Right ventricle myocardium inferior (tissue), 1 donor: Measurements from ENCODE around the gene METTL13. TPM values are rescaled to one million over a fixed set of nuclear protein-coding genes. Genes with fewer than 3 reads are reported as not detected.

Source experiments
- ATAC-seq: fragments of 200-7000 bp; cut with Tn5 transposase; one replicate; pipeline ENCODE4 v1.9.1; 2020; ENCODE audit warnings: mild to moderate bottlenecking, moderate library complexity
- DNase-seq: peaks from one replicate; pipeline ENCODE4 v3.0.0; 2021; ENCODE audit errors: missing footprints
- intact Hi-C: fragments of 100-400 bp; cut with DNase I; formaldehyde crosslinking; loops from one replicate; pipeline ENCODE4 v1.11.0; 2022
- total RNA-seq: library from RNA; stranded (reverse); fragmentation: NEBNext Ultra II Directional; extraction: Animal tissue kit (Norgen Biotek cat#: 25700); gene quantifications from one replicate; pipeline ENCODE4 v1.2.1, GENCODE V29; 2021
- donor health status: DM: no; HTN: yes; CAD: no; lungs with severe emphysema.

Gene METTL13
- total RNA-seq, 1 donor from 2014 or later: 18.9 TPM

- intact Hi-C loops: no loop called here
- ATAC-seq (no peak), DNase-seq (no peak)
Observed at GRCh38 chr1:171758011-171758410, 23.4 kb upstream of the METTL13 start.

GRCh38 chr1:171762143-171762563, 19.3 kb upstream of the METTL13 start:
- intact Hi-C loops: no loop called here
- DNase-seq (no peak), ATAC-seq (no peak)

DNA sequence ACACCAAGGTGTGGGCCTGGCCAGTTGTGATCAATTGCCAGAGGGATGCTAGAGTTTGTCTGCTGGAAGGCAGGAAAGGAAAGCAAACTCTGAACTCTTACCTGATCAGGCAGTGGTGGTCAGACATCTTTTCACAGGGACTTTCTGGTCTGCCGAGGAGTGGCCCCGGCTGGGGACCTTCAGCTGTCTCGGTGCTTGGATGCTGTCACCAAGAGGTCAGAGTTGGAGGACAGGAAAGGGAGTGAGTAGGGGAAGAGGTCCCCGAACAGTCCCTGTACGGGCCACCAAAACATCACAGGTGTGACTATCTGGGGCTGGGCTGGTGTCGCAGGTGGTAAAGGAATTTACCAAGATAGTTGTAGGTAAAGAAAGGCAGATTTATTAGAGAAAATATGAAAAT, 17.7 kb upstream of the METTL13 start:
- DNase-seq (no peak), ATAC-seq (no peak)
- intact Hi-C loops: no loop called here

- DNase-seq: no peak
- intact Hi-C loops: no loop called here
- ATAC-seq: no peak
Observed at GRCh38 chr1:171769171-171769570, 12.3 kb upstream of the METTL13 start.

DNA sequence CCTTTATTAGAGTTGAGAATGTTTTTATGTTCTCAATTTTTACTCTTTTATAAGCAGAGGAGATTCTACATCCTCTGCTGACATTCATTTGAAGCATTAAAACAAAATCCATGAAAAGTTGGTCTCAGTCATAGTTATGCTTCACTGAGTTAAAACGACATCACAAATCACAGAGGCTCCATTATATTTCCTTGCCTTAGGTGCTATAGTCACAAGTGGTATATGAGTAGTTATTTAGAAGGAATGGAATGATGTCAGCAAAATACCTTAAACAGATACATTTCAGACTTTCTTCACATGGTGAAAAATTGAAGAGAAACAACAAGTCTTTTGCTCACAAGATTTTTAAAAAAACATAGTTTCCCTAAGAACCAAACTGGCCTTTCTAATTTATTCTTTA, 11.7 kb upstream of the METTL13 start:
- no peak for DNase-seq
- no peak for ATAC-seq
- intact Hi-C loops: no loop called here

DNA sequence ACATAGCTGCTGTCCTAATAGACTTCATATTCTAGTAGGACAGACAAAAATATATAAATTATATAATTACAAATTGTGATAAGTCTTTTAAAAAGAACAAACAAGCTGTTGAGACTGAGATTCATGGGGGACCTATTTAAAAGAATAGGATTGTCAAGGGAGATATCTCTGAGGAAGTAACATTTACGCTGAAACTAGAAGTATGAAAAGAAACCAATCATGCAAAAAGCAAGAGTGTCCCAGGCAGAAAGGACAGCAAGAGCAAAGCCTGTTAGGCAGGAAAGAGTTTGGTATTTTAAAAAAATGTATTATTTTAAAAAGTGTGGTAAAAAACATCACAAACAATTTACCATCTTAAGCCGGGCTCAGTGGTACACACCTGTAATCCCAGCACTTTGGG, 9.1 kb upstream of the METTL13 start:
- intact Hi-C loops: no loop called here
- no peak for ATAC-seq
- DNase-seq: no peak

DNA sequence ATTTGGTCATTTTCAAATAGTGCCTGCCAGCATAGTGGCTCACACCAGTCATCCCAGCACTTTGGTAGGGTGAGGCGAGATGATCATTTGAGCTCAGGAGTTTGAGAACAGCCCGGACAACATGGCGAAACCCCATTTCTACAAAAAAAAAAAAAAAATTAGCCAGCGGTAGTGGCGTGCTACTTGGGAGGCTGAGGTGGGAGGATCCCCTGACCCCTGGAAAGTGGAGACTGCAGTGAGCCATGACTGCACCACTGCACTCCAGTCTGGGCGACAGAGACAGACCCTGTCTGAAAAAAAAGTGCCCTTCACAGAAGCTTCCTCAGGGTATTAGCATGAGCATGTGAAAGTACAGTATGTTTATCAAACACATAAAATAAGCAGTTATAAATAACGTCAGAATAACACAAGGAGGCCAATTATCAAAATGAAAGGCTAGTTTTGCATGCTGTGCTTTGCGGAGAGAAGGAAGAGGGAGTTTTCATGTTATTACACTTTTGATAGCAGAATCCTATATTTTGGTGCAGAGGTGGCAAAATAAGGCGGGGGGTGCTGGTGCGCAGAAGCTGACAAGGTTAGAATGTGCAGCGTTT, 781 bp upstream of the METTL13 start:
- ATAC-seq (no peak), DNase-seq (no peak)
- intact Hi-C loops: loop anchor here (1.0 to 5.0 kb wide), 2 partner anchors 38 to 128 kb away; partner anchors contain the start of genes MYOC and VAMP4

DNA sequence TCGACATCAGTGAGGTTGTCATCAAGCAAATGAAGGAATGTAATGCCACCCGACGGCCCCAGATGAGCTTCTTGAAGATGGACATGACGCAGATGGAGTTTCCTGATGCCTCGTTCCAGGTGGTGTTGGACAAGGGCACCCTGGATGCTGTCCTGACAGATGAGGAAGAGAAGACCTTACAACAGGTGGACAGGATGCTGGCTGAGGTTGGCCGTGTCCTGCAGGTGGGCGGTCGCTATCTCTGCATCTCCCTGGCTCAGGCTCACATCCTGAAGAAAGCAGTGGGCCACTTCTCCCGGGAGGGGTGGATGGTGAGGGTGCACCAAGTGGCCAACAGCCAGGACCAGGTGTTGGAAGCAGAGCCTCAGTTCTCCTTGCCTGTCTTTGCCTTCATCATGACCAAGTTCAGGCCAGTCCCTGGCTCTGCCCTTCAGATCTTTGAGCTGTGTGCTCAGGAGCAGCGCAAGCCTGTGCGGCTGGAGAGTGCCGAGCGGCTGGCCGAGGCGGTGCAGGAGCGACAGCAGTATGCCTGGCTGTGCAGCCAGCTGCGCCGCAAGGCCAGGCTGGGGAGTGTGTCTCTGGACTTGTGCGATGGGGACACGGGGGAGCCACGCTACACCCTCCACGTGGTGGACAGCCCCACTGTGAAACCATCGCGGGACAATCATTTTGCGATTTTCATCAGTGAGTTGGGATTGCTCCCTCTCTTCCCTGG, 2.5 kb downstream of the METTL13 start:
- DNase-seq: no peak
- no peak for ATAC-seq
- intact Hi-C loops: loop anchor here (5.0 kb wide), 1 partner anchor 132 kb away; the partner anchor contains the start of gene MYOC

DNA sequence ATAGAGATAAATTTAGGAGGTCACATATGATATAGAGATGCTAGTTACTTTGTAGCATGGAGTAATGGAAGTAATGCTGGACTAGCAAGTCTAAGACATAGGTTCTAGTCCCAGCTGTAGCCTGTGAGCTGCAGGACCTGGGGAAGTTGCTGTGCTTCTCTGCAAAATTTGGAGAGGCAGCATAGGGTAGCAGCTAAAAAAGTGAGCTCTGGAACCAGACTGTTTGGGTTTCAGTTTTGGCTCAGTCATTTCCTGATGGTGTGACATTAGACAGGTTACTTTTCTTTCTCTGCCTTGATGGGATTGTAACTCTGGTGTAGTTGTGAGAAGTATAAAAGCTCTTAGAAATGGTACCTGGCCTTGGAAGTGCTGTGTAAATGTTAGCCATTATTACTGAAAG, 3.3 kb downstream of the METTL13 start:
- ATAC-seq (no peak), DNase-seq (no peak)
- intact Hi-C loops: loop anchor here (5.0 kb wide), 1 partner anchor 132 kb away; the partner anchor contains the start of gene MYOC

DNA sequence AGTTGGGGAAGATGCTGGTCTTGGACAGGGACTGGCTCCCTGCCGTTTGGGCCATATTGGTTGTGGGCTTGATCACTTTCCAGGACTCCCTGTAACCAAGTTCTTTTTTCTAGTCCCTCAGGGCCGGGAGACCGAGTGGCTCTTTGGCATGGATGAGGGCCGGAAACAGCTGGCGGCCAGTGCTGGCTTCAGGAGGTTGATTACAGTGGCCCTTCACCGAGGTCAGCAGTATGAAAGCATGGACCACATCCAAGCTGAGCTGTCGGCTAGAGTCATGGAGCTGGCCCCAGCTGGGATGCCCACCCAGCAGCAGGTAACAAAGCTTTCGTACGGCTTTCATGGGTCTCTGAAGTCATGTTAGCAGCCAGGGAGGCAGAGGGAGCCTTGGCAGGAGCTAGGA, 4.3 kb downstream of the METTL13 start:
- ATAC-seq: no peak

DNA sequence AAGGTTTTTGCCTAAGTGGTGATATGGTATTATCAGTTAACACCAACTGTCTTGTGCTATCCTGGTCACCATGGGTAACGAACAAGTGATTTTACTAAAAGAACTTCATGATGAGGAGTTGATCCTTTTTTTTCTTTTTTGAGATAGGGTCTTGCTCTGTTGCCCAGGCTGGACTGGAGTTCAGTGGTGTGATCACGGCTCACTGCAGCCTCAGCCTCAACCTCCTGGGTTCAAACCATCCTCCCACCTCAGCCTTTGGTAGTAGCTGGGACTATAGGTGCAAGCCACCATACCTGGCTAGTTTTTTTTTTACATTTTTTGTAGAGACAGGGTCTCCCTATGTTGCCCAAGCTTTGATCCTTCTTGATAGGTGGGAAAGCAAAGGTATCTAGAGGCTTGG, 5.1 kb downstream of the METTL13 start:
- intact Hi-C loops: no loop called here
- ATAC-seq (no peak), DNase-seq (no peak)

More for the DNA sequence above, 4.3 kb downstream of the METTL13 start:
- no peak for DNase-seq
- intact Hi-C loops: no loop called here

GRCh38 chr1:171787686-171788480, 6.4 kb downstream of the METTL13 start:
- ATAC-seq: no peak
- intact Hi-C loops: no loop called here

DNA sequence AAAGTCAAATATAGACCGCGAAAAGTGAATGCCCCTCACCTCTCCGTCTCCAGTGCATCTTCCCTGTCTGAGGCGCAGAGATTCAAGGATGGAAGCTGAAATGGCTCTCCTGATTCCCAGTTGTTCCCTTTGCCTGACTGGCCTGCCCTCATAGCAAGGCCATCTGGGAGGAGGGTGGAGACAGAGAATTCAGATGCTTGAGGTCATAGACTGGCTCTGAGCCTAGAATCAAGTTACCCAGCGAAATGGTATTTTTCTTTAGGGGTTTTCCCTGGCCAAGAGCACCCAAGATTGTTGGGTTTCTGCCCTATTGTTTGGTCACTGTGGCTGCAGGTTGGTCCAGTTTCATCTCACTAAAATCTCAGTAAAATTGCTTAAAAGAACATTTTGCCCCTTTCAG, 7.2 kb downstream of the METTL13 start:
- DNase-seq (no peak), ATAC-seq (peak; percentile 56)
- intact Hi-C loops: no loop called here

More at GRCh38 chr1:171787686-171788480, 6.4 kb downstream of the METTL13 start:
- DNase-seq: no peak

- intact Hi-C loops: no loop called here
- DNase-seq (no peak), ATAC-seq (no peak)
Observed at GRCh38 chr1:171790318-171790717, 8.9 kb downstream of the METTL13 start.

- ATAC-seq (no peak), DNase-seq (no peak)
- intact Hi-C loops: no loop called here
Observed at GRCh38 chr1:171792656-171793369, 11.4 kb downstream of the METTL13 start.

DNA sequence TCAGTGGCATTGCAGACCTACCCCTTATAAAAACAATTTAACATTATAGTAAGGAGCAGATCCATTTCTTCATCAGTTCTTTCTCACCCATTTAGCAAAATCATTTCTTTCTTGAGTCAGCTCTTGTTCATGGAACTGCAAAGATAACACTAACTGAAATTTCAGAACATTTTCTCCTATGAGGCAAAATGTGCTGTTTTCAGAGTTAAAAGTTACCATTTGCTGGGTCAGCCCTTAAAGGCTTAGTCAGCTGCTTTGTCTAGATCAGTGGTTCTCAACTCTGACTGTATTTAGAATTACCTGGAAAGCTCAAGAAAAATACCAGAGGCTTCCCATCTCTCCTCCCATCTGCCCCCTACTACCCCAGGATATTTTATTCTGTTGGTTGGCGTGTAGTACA, 12.2 kb downstream of the METTL13 start:
- ATAC-seq: no peak
- DNase-seq: no peak
- intact Hi-C loops: no loop called here

GRCh38 chr1:171794085-171794484, 12.6 kb downstream of the METTL13 start:
- DNase-seq (no peak), ATAC-seq (no peak)
- intact Hi-C loops: no loop called here

DNA sequence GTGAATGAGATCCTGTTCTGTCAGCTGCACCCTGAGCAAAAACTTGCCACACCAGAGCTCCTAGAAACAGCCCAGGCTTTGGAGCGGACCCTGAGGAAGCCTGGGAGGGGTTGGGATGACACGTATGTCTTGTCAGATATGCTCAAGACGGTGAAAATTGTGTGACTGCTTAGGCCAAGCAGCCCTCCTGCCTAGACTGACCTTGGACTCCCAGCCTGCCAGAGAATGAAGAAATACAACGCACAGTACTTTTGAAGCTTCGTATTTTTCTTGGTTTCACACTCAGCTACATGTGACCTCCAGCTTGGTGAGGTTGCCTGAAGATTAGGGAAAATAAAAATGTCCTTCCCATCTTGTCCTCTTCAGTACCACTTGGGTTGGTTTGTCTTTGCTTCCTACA, 15.1 kb downstream of the METTL13 start:
- intact Hi-C loops: no loop called here
- no peak for DNase-seq

DNA sequence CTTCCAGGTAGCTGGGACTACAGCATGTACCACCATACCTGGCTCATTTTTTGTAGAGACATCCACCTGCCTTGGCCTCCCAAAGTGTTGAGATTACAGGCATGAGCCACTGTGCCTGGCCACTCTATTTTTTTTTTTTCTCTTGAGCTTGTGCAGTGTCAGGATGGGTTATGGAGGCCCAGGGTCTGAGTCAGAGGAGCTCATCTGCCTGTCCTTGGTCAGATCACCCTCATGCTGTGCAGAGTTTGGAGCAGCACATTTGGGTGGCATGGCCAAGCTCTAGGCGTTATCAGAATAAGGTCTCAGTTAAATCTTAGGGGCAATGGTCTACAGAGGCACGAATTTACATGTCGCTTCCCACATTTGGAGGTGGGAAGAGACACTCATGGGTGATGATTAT, 16.9 kb downstream of the METTL13 start:
- no peak for DNase-seq
- ATAC-seq: no peak
- intact Hi-C loops: no loop called here

More for the DNA sequence above, 15.1 kb downstream of the METTL13 start:
- no peak for ATAC-seq
